Measurements from ENCODE around the gene GET3. TPM values are rescaled to one million over a fixed set of nuclear protein-coding genes. Genes with fewer than 3 reads are reported as not detected.

GET3 gene
- polyA plus RNA-seq, 4 donors, result 62.1 to 85.4 (median 69.8) TPM

DNA sequence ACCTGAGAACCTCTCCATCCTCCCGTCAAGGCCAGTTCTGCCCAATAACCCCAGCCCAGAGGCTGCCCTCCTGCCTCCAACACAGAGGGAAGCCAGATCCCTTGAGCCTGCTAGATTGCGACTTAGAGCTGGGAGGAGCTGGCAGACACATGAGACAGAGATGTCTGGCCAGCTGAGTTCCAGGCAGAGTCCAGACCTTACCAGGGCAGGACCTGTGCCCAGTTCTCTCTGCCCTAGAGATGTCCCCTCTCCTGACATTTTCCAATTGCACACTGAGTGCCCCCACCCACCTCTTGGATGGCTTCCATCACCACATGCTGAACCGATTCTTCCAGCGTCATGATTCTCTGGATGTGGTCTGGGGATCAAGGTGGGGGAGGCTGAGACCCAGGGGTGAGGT lies 35.0 kb downstream of the GET3 start:
- H3K4me3 ChIP-seq (ENCODE audit: low read depth in 1 of 3, low read length in 3 of 3), result no peak overlapping the region
- H3K9me3 ChIP-seq (ENCODE audit: control insufficient read depth in 2 of 2, insufficient read depth in 1 of 2, low read depth in 1 of 2, low read length in 1 of 2), result no peaks in the 10 kb centered on the region
- peaks cover 0 to 68% (median 11%) of the 10 kb centered on the region in 3 donors for H3K36me3 ChIP-seq (ENCODE audit: control insufficient read depth in 3 of 3, insufficient read depth in 2 of 3, low read depth in 1 of 3, low read length in 3 of 3)
- FAIRE-seq, result no peak
- no peaks in the 10 kb centered on the region for H3K27me3 ChIP-seq (ENCODE audit: control insufficient read depth in 3 of 3, insufficient read depth in 3 of 3, low read length in 3 of 3)
- 78 to 89% (median 86%) methylated on average over 4 of the region's 4 CpGs for WGBS, 3 donors
- H3K4me1 ChIP-seq (ENCODE audit: control insufficient read depth in 3 of 3, insufficient read depth in 2 of 3, low read depth in 1 of 3, low read length in 2 of 3), result peaks cover 0 to 30% (median 0%) of the 10 kb centered on the region in 3 donors
- no peak for DNase-seq
- H3K27ac ChIP-seq (ENCODE audit: low read depth in 1 of 3, low read length in 2 of 3), result no peak overlapping the region

DNA sequence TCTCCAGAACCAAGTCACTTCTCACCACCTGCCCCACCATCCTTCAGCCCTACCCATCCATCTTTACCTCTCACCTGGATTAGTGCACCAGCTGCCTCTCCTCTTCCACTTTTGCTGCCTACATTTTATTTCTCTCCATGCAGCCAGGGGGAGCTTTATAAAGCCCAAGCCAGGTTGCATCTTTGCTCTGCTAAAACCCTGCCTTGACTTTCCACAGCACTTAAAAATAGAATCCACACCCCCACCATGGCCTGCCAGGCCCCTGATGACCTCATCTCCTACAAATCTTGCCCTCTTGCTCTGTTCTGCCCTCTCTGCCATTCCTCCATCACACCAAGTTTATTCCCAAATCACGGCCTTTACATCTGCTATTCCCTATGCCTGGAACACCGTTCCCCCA lies 36.3 kb downstream of the GET3 start:
- Histone ChIP-seq H3K4me1 (ENCODE audit: control insufficient read depth in 3 of 3, insufficient read depth in 2 of 3, low read depth in 1 of 3, low read length in 2 of 3) (peaks cover 0 to 34% (median 0%) of the 10 kb centered on the region in 3 donors), H3K4me3 (ENCODE audit: low read depth in 1 of 3, low read length in 3 of 3) (no peak overlapping the region), H3K27ac (ENCODE audit: low read depth in 1 of 3, low read length in 2 of 3) (no peak overlapping the region), H3K36me3 (ENCODE audit: control insufficient read depth in 3 of 3, insufficient read depth in 2 of 3, low read depth in 1 of 3, low read length in 3 of 3) (peaks cover 0 to 57% (median 11%) of the 10 kb centered on the region in 3 donors), H3K9me3 (ENCODE audit: control insufficient read depth in 2 of 2, insufficient read depth in 1 of 2, low read depth in 1 of 2, low read length in 1 of 2) (no peaks in the 10 kb centered on the region), H3K27me3 (ENCODE audit: control insufficient read depth in 3 of 3, insufficient read depth in 3 of 3, low read length in 3 of 3) (no peaks in the 10 kb centered on the region)
- no peak for FAIRE-seq
- 87 to 91% (median 89%) methylated on average over 2 of the region's 2 CpGs for whole genome bisulfite sequencing, 3 donors
- DNase-seq, result no peak

DNA sequence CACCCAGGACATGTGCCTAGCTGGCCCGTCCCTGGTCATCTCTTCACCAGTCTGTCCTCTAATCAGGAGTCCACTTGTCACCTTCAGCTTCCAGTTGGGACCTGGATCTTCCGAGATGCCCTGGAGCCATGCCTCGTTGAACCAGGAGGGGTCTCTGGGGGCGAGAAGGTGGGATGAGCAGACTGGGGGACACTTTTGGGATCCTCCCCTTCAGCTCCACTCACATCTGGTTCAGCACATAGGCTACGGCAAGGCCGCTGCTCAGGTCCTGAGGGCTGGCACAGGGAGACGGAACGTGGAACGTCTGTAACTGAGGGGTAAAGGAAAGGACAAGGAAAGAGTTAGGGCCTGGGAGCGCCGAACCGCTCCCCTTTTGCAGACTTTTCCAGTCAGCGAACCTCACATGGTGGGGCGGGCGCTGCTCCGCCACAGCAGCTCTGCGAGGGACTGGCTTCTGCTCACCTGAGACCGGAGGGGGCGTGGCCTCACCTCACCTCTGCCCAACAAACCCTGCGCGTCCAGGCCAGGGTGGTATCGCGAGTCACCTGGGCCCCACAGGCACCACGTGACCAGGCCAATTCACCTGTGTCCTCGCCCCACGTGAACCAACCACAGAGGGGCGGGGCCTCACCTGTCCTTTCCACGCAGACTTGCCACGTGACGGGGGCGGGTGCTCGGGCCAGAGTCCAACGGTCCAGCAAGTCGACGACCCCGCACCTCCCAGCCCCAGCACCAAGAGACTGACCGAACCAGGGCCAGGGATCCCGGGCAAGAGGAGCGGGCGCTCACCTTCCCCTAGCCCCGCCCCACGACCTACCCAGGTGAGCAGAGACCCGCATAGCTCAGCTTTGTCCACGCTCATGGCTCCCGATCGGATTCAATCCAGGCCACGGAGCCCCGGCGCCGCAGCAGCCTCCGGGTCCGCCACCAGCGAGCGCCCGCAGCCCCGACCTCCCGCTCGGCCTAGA lies 37.6 kb downstream of the GET3 start, which contains the start of gene HOOK2:
TSS of gene HOOK2 (minus strand) at position 965 of the 968 bp plus-strand sequence. CDS start at position 862, 103 bp downstream.
- FAIRE-seq (no peak), DNase-seq (peak; percentile 99)
- H3K27me3 ChIP-seq (ENCODE audit: control insufficient read depth in 3 of 3, insufficient read depth in 3 of 3, low read length in 3 of 3), result no peaks in the 10 kb centered on the region
- H3K4me3 ChIP-seq (ENCODE audit: low read depth in 1 of 3, low read length in 3 of 3), result peak within 1 kb of the TSS; percentile 65 to 73 (median 73)
- H3K27ac ChIP-seq (ENCODE audit: low read depth in 1 of 3, low read length in 2 of 3), result peak within 1 kb of the TSS; percentile 96 to 98 (median 96)
- peaks cover 0 to 44% (median 0%) of the 10 kb centered on the region in 3 donors for H3K4me1 ChIP-seq (ENCODE audit: control insufficient read depth in 3 of 3, insufficient read depth in 2 of 3, low read depth in 1 of 3, low read length in 2 of 3)
- 6 to 20% (median 16%) methylated on average over 46 to 58 of the region's 58 CpGs for WGBS, 3 donors
- no peaks in the 10 kb centered on the region for H3K9me3 ChIP-seq (ENCODE audit: control insufficient read depth in 2 of 2, insufficient read depth in 1 of 2, low read depth in 1 of 2, low read length in 1 of 2)
- peaks cover 0 to 48% (median 11%) of the 10 kb centered on the region in 3 donors for H3K36me3 ChIP-seq (ENCODE audit: control insufficient read depth in 3 of 3, insufficient read depth in 2 of 3, low read depth in 1 of 3, low read length in 3 of 3)

DNA sequence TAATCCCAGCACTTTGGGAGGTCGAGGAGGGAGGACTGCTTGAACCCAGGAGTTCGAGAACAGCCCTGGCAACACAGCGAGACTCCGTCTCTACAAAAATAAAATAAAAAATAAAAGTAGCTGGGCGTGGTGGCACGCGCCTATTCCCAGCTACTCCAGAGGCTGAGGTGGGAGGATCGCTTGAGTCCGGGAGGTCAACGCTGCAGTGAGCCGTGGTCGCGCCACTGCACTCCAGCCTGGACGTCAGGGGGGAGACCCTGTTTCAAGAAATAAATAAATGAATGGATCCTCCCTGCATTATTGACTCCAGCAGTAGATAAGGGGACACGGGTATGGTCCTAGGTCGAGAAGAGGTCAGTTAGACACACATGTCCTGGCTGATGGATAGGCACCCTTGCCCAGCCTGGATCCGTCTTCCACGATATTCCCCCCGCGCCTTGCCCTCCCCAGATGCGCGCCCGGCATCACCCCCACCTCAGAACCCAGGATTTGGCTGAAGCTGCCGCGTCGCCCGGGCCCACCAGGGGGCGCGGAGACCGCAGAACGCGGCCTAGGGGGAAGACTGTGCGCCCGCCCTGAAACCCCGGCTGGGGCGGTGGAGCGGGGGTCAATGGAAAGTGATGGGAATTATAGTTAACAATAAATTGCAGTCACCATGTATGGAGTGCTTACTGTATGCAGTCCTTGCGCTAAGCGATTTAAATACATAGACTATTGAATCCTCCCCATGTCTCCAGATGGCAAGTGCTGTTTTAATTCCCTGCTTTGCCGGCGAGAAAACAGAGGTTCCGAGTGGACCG lies 40.1 kb downstream of the GET3 start:
- H3K27ac ChIP-seq (ENCODE audit: low read depth in 1 of 3, low read length in 2 of 3), result peak overlapping the region; percentile 61 to 91 (median 89)
- 4 to 7% (median 6%) methylated on average over 41 to 43 of the region's 43 CpGs for WGBS, 3 donors
- H3K36me3 ChIP-seq (ENCODE audit: control insufficient read depth in 3 of 3, insufficient read depth in 2 of 3, low read depth in 1 of 3, low read length in 3 of 3), result peaks cover 0 to 23% (median 0%) of the 10 kb centered on the region in 3 donors
- no peak for FAIRE-seq
- H3K9me3 ChIP-seq (ENCODE audit: control insufficient read depth in 2 of 2, insufficient read depth in 1 of 2, low read depth in 1 of 2, low read length in 1 of 2), result no peaks in the 10 kb centered on the region
- H3K4me1 ChIP-seq (ENCODE audit: control insufficient read depth in 3 of 3, insufficient read depth in 2 of 3, low read depth in 1 of 3, low read length in 2 of 3), result peaks cover 0 to 43% (median 0%) of the 10 kb centered on the region in 3 donors
- H3K4me3 ChIP-seq (ENCODE audit: low read depth in 1 of 3, low read length in 3 of 3), result peak overlapping the region; percentile 44 to 63 (median 61)
- no peaks in the 10 kb centered on the region for H3K27me3 ChIP-seq (ENCODE audit: control insufficient read depth in 3 of 3, insufficient read depth in 3 of 3, low read length in 3 of 3)
- DNase-seq, result peak; percentile 75 to 93

DNA sequence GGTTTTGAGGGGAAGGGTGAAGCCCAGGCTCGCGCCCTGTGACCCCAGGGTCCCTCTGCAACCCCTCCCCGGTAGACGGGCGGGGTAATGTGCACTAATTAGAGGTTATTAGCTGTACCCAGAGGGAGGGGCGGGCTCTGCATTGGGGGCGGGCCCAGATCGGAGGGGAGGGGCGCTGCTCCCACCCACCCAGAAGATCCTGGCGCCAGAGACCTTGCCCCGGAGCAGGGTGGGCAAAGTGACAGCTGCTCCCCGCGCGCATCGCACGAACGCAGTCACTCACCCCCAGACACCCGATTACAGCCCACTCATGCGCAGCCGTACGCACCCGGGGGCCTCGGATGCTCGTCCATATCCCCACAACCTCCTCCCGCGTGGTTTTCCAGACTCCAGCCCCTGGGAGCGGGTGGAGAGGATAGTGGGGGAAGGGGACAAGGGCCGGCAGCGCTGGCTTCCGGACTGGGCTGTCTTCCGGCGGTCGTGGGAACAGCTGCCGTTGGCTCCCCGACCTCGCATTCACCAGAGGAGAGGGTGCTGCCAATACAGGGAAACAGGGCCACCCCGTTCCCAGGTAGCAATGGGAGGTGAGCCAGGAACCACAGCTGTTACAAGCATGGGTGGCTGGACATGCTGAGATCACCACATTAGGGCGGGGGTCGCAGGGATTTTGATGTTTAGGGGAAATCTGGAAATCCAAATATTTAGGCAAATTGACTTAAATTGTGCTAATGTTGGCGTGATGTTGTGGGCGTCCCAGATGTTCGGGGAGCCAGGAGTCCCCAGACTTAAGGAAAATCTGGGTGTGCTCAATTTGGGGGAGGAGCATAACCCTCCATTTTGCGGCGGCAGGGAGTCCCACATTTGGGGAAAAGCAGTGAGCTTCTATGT lies 41.0 kb downstream of the GET3 start:
- peaks cover 0 to 15% (median 0%) of the 10 kb centered on the region in 3 donors for H3K36me3 ChIP-seq (ENCODE audit: control insufficient read depth in 3 of 3, insufficient read depth in 2 of 3, low read depth in 1 of 3, low read length in 3 of 3)
- peak overlapping the region; percentile 61 to 91 (median 89) for H3K27ac ChIP-seq (ENCODE audit: low read depth in 1 of 3, low read length in 2 of 3)
- WGBS, 3 donors, result 2 to 3% (median 2%) methylated on average over 41 to 44 of the region's 44 CpGs
- no peaks in the 10 kb centered on the region for H3K27me3 ChIP-seq (ENCODE audit: control insufficient read depth in 3 of 3, insufficient read depth in 3 of 3, low read length in 3 of 3)
- peaks cover 4 to 45% (median 5%) of the 10 kb centered on the region in 3 donors for H3K4me1 ChIP-seq (ENCODE audit: control insufficient read depth in 3 of 3, insufficient read depth in 2 of 3, low read depth in 1 of 3, low read length in 2 of 3)
- peak; percentile 64 to 87 for DNase-seq
- H3K9me3 ChIP-seq (ENCODE audit: control insufficient read depth in 2 of 2, insufficient read depth in 1 of 2, low read depth in 1 of 2, low read length in 1 of 2), result no peaks in the 10 kb centered on the region
- FAIRE-seq, result no peak
- H3K4me3 ChIP-seq (ENCODE audit: low read depth in 1 of 3, low read length in 3 of 3), result peak overlapping the region; percentile 44 to 63 (median 61)

DNA sequence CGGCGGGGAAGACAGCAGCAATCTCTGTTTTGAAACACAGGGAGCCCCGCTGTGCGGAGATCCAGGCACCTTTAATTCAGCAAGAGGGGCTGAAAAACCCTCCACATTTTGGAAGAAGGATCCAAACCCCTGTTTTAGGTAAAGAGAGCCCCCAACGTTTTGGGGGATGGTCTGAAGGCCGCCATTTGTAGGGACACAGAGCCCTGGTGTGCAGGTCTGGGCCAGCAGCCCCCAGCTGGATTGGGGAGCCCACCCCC lies 41.5 kb downstream of the GET3 start:
- Histone ChIP-seq H3K36me3 (ENCODE audit: control insufficient read depth in 3 of 3, insufficient read depth in 2 of 3, low read depth in 1 of 3, low read length in 3 of 3) (peaks cover 0 to 9% (median 0%) of the 10 kb centered on the region in 3 donors), H3K9me3 (ENCODE audit: control insufficient read depth in 2 of 2, insufficient read depth in 1 of 2, low read depth in 1 of 2, low read length in 1 of 2) (no peaks in the 10 kb centered on the region), H3K4me3 (ENCODE audit: low read depth in 1 of 3, low read length in 3 of 3) (peak overlapping the region in 1 of 3 donors; percentile 61), H3K27me3 (ENCODE audit: control insufficient read depth in 3 of 3, insufficient read depth in 3 of 3, low read length in 3 of 3) (no peaks in the 10 kb centered on the region), H3K4me1 (ENCODE audit: control insufficient read depth in 3 of 3, insufficient read depth in 2 of 3, low read depth in 1 of 3, low read length in 2 of 3) (peaks cover 9 to 45% (median 10%) of the 10 kb centered on the region in 3 donors), H3K27ac (ENCODE audit: low read depth in 1 of 3, low read length in 2 of 3) (peak overlapping the region; percentile 61 to 91 (median 89))
- no peak for FAIRE-seq
- 38 to 59% (median 51%) methylated on average over 6 of the region's 6 CpGs for WGBS, 3 donors
- no peak for DNase-seq

DNA sequence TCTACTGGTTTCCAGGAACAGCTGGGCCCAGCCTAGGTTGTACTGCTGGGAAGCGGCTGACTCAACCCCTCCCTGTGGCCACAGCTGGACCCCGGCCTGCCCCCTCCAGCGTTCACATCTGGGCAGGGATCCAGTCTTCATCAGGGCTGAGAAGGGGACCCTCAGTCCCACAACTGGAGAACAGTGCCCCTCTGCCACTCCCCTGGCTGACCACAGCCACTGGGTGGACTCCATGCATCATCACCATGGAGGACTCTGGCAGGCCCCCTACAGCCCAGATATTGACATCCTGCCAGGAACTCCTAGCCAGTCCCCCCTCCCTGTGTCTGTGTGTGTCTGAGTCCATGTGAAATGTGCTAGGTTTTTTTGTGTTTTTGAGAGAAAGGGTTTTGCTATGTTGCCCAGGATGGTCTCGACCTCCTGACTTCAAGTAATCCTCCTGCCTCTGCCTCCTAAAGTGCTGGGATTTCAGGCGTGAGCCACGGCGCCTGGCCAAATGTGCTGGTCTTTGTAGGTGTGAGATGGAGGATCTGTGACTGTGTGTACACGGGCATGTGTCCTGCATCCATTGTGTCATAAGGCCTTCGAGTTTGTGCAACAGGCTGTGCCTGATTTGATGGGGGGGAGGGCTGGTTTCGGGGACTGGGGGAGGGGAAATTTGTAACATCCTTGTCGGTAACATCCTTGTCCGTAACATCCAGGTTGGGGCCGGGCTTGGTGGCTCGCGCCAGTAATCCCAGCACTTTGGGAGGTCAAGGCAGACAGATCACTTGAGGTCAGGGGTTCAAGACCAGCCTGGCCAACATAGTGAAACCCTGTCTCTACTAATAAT lies 42.1 kb downstream of the GET3 start:
- DNase-seq (peak in 1 of 2 donors; percentile 66), FAIRE-seq (no peak)
- Histone ChIP-seq H3K9me3 (ENCODE audit: control insufficient read depth in 2 of 2, insufficient read depth in 1 of 2, low read depth in 1 of 2, low read length in 1 of 2) (no peaks in the 10 kb centered on the region), H3K4me1 (ENCODE audit: control insufficient read depth in 3 of 3, insufficient read depth in 2 of 3, low read depth in 1 of 3, low read length in 2 of 3) (peaks cover 9 to 45% (median 10%) of the 10 kb centered on the region in 3 donors), H3K4me3 (ENCODE audit: low read depth in 1 of 3, low read length in 3 of 3) (no peak overlapping the region), H3K36me3 (ENCODE audit: control insufficient read depth in 3 of 3, insufficient read depth in 2 of 3, low read depth in 1 of 3, low read length in 3 of 3) (peaks cover 0 to 4% (median 0%) of the 10 kb centered on the region in 3 donors), H3K27me3 (ENCODE audit: control insufficient read depth in 3 of 3, insufficient read depth in 3 of 3, low read length in 3 of 3) (no peaks in the 10 kb centered on the region), H3K27ac (ENCODE audit: low read depth in 1 of 3, low read length in 2 of 3) (peak overlapping the region; percentile 35 to 91 (median 89))
- WGBS, 3 donors, result 57 to 72% (median 70%) methylated on average over 15 of the region's 15 CpGs
